Astrocyte (in vitro differentiated cells and primary cell): ENCODE data around the gene THOC6.

Experiments used
- CTCF ChIP-seq: IDR thresholded peaks from 2 replicates; pipeline ENCODE4 v1.5.1; 2011; ENCODE audit warnings: low read depth, mild to moderate bottlenecking, inconsistent platforms, low read length, moderate library complexity; ENCODE audit not compliant: insufficient read depth
- EZH2 ChIP-seq: IDR thresholded peaks from 2 replicates; pipeline ENCODE4 v1.6.1; 2012; ENCODE audit warnings: mild to moderate bottlenecking, low read length, inconsistent platforms; ENCODE audit not compliant: insufficient read depth

GRCh38 chr16:3013491-3013951 lies 10.3 kb upstream of the THOC6 start:
- TF ChIP-seq CTCF (no peak), EZH2 (no peak)
